HFF-Myc (cell line): Measurements from ENCODE around the gene BRMS1.
"Not testable (repeated sequence)": the region's sequence is repeated elsewhere in the genome, so short reads cannot be mapped to it uniquely, and the experiment has no call there.

Experiments used
- DNase-seq: peaks from one replicate; pipeline ENCODE4 v3.0.0-alpha.2; 2011; ENCODE audit warnings: low read depth; ENCODE audit errors: extremely low read depth
- H3K4me3 ChIP-seq: replicated peaks from 2 replicates; pipeline ENCODE4 v1.5.1; 2011; ENCODE audit warnings: low read depth, mild to moderate bottlenecking, control low read depth, low read length
- TF ChIP-seq, protein P1 (sequence below): IDR thresholded peaks from 2 replicates; pipeline ENCODE4 v1.5.1; 2012; ENCODE audit warnings: mild to moderate bottlenecking, low read depth, low read length, control low read depth; ENCODE audit errors: missing control alignments

The BRMS1 gene

DNA sequence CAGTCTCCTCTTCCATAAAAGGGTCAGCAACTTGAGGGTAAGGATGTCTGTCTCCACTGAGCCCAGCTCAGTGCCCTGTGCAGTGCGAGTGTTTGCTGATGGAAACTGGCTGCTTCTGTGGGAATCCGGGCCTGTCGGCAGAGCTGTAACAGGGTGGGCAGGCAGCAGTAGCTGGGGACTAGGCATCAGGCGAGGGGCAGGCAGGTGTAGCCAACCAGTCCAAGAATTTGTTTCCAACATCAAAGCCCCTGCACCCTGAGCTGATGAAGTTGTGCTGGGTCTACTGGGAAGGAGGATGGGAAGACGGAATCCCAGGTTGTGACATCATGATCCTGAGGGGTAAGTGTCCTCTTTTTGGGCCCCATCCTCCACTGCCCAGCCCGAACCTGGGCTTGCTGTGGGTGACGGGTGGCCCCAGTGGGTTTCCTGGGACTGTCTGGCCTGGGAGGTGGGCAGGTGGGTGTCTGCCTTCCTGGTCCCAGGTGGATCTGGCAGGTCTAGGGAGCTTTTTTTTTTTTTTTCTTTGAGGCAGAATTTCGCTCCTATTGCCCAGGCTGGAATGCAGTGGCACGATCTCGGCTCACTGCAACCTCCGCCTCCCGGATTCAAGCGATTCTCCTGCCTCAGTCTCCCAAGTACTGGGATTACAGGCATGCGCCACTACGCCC, 15.6 kb upstream of the BRMS1 start:
- no peak for DNase-seq
- TF ChIP-seq, protein P1, sequence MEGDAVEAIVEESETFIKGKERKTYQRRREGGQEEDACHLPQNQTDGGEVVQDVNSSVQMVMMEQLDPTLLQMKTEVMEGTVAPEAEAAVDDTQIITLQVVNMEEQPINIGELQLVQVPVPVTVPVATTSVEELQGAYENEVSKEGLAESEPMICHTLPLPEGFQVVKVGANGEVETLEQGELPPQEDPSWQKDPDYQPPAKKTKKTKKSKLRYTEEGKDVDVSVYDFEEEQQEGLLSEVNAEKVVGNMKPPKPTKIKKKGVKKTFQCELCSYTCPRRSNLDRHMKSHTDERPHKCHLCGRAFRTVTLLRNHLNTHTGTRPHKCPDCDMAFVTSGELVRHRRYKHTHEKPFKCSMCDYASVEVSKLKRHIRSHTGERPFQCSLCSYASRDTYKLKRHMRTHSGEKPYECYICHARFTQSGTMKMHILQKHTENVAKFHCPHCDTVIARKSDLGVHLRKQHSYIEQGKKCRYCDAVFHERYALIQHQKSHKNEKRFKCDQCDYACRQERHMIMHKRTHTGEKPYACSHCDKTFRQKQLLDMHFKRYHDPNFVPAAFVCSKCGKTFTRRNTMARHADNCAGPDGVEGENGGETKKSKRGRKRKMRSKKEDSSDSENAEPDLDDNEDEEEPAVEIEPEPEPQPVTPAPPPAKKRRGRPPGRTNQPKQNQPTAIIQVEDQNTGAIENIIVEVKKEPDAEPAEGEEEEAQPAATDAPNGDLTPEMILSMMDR, result no peak
- H3K4me3 ChIP-seq, result no peak overlapping the region

- DNase-seq, result no peak
- TF ChIP-seq, protein P1, result no peak
- H3K4me3 ChIP-seq, result no peak overlapping the region
Observed at GRCh38 chr11:66359662-66360087, 14.8 kb upstream of the BRMS1 start.

DNA sequence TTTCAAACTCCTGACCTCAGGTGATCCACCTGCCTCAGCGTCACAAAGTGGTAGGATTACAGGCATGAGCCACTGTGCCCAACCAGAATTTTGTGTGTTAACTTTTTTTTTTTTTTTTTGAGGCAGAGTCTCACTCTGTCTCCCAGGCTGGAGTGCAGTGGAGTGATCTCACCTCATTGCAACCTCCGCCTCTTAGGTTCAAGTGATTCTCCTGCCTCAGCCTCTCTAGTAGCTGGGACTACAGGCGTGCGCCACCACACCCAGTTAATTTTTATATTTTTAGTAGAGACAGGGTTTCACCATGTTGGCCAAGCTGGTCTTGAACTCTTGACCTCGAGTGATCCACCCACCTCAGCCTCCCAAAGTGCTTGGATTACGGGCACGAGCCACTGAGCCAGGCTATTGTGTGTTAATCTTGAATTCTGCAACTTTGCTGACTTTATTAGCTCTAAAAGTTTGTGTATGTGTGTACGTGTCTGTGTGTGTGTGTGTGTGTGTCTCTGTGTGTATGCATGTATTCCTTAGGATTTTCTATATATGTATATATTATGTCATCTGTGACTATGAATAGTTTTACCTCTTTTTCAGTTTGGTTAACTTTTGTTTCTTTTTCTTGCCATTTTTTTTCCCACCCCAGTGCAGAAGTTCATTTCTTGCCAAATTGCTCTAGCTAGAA, 5.8 kb upstream of the BRMS1 start:
- H3K4me3 ChIP-seq, DNase-seq: not testable (repeated sequence)

GRCh38 chr11:66349084-66349386, 4.1 kb upstream of the BRMS1 start:
- no peak overlapping the region for H3K4me3 ChIP-seq
- no peak for DNase-seq
- TF ChIP-seq, protein P1, result no peak

GRCh38 chr11:66347425-66348276, 2.7 kb upstream of the BRMS1 start, which contains the start of gene B4GAT1:
TSS of gene B4GAT1 (minus strand) at chr11:66347629. CDS start at chr11:66347545, 84 bp downstream.
- DNase-seq, result peak; percentile 80
- TF ChIP-seq, protein P1, result no peak
- peak within 1 kb of the TSS; percentile 85 for H3K4me3 ChIP-seq

GRCh38 chr11:66346476-66347424, 1.8 kb upstream of the BRMS1 start:
- TF ChIP-seq, protein P1, result no peak
- no peak for DNase-seq
- H3K4me3 ChIP-seq, result peak overlapping the region; percentile 85
